IMR-90 (cell line): ENCODE results near the gene TATDN2. TPM values are rescaled to one million over a fixed set of nuclear protein-coding genes. Genes with fewer than 3 reads are reported as not detected.

ENCODE experiments used
- ATAC-seq: fragments of 200-7000 bp; cut with Tn5 transposase; 2 replicates; pipeline ENCODE4 v1.9.1; 2020; ENCODE audit warnings: low read depth, mild to moderate bottlenecking, moderate library complexity
- BruUV-seq: library from RNA; stranded (reverse); fragments of 400-500 nt; replicated peaks from 2 replicates; lab custom pipeline; 2021; lab: Mats Ljungman, UMichigan
- CTCF ChIA-PET: fragments of 300-600 bp; formaldehyde crosslinking; extraction: SDS; loops from one replicate; lab custom pipeline; 2021; ENCODE audit warnings: antibody characterized with exemption; lab: Yijun Ruan, JAX
- POLR2A ChIA-PET: fragments of 300-600 bp; sonication (Branson Sonifier 250); formaldehyde crosslinking; loops from one replicate; lab custom pipeline; 2022; ENCODE audit warnings: antibody characterized with exemption; ENCODE audit not compliant: unreplicated experiment; lab: Charles Lee
- DNase-seq: peaks from one replicate; pipeline ENCODE4 v3.0.0; 2013
- H2AFZ ChIP-seq: replicated peaks from 2 replicates; pipeline ENCODE3; 2013; ENCODE audit warnings: low read length, mild to moderate bottlenecking; ENCODE audit not compliant: poor library complexity
- H2AK5ac ChIP-seq: 2 replicates; pipeline ENCODE4 v1.6.1; 2013; ENCODE audit warnings: low read depth, low read length, inconsistent platforms
- H2AK9ac ChIP-seq: replicated peaks from 2 replicates; pipeline ENCODE3; 2013; ENCODE audit warnings: mild to moderate bottlenecking, low read depth, low read length, moderate library complexity; ENCODE audit not compliant: poor library complexity
- H2BK120ac ChIP-seq: 2 replicates; pipeline ENCODE4 v1.6.1; 2013; ENCODE audit warnings: low read depth, low read length, inconsistent platforms
- H2BK15ac ChIP-seq: 3 replicates; pipeline ENCODE4 v1.6.1; 2013; ENCODE audit warnings: low read depth, low read length, inconsistent platforms
- H2BK20ac ChIP-seq: 2 replicates; pipeline ENCODE4 v1.6.1; 2013; ENCODE audit warnings: low read depth, mild to moderate bottlenecking, inconsistent platforms, low read length, moderate library complexity
- H2BK5ac ChIP-seq: 2 replicates; pipeline ENCODE4 v1.6.1; 2013; ENCODE audit warnings: mild to moderate bottlenecking, low read depth, low read length, inconsistent platforms; ENCODE audit not compliant: poor library complexity, severe bottlenecking
- H3K14ac ChIP-seq: replicated peaks from 2 replicates; pipeline ENCODE4 v1.6.1; 2013; ENCODE audit warnings: low read depth, low read length, inconsistent platforms
- H3K18ac ChIP-seq: 2 replicates; pipeline ENCODE4 v1.6.1; 2013; ENCODE audit warnings: low read depth, low read length, control low read depth
- H3K23ac ChIP-seq: 2 replicates; pipeline ENCODE4 v1.6.1; 2013; ENCODE audit warnings: low read depth, low read length, inconsistent platforms
- H3K27ac ChIP-seq: 2 replicates; pipeline ENCODE4 v1.5.1; 2013; ENCODE audit warnings: mild to moderate bottlenecking, control low read depth, low read length; ENCODE audit not compliant: insufficient read depth
- H3K27me3 ChIP-seq: 2 replicates; pipeline ENCODE4 v1.6.1; 2013; ENCODE audit warnings: low read length; ENCODE audit not compliant: control insufficient read depth, insufficient read depth
- H3K36me3 ChIP-seq: 2 replicates; pipeline ENCODE4 v1.6.1; 2013; ENCODE audit warnings: low read length, mixed read lengths; ENCODE audit not compliant: control insufficient read depth, insufficient read depth
- H3K4ac ChIP-seq: 2 replicates; pipeline ENCODE4 v1.6.1; 2013; ENCODE audit warnings: low read depth, low read length, inconsistent platforms
- H3K4me1 ChIP-seq: 2 replicates; pipeline ENCODE4 v1.6.1; 2013; ENCODE audit warnings: low read length, mixed read lengths; ENCODE audit not compliant: control insufficient read depth, insufficient read depth
- H3K4me2 ChIP-seq: 2 replicates; pipeline ENCODE4 v1.6.1; 2013; ENCODE audit warnings: low read depth, mild to moderate bottlenecking, control low read depth, low read length, moderate library complexity
- H3K4me3 ChIP-seq: 2 replicates; pipeline ENCODE4 v1.5.1; 2013; ENCODE audit warnings: low read depth, mild to moderate bottlenecking, control low read depth, low read length, moderate library complexity; ENCODE audit not compliant: insufficient read depth
- H3K56ac ChIP-seq: 2 replicates; pipeline ENCODE4 v1.6.1; 2013; ENCODE audit warnings: low read length, inconsistent platforms; ENCODE audit not compliant: insufficient read depth; ENCODE audit errors: extremely low read depth
- H3K79me1 ChIP-seq, 2 experiments: 2 replicates each; pipeline ENCODE4 v1.6.1; 2013; ENCODE audit warnings: low read length in 2 of 2, inconsistent platforms in 1 of 2, low read depth in 1 of 2
- H3K9ac ChIP-seq: 2 replicates; pipeline ENCODE4 v1.6.1; 2013; ENCODE audit warnings: low read depth, low read length, control low read depth
- H3K9me1 ChIP-seq: 2 replicates; pipeline ENCODE4 v1.6.1; 2013; ENCODE audit warnings: low read length, inconsistent platforms; ENCODE audit not compliant: insufficient read depth
- H3K9me3 ChIP-seq: 2 replicates; pipeline ENCODE4 v1.6.1; 2013; ENCODE audit warnings: low read length; ENCODE audit not compliant: control insufficient read depth, insufficient read depth
- H4K20me1 ChIP-seq: 2 replicates; pipeline ENCODE4 v1.6.1; 2013; ENCODE audit warnings: low read length, inconsistent platforms; ENCODE audit not compliant: insufficient read depth
- H4K5ac ChIP-seq: 2 replicates; pipeline ENCODE4 v1.6.1; 2013; ENCODE audit warnings: mild to moderate bottlenecking, low read depth, low read length, control low read depth
- H4K8ac ChIP-seq, 2 experiments: 2 replicates each; pipeline ENCODE4 v1.6.1; 2013; ENCODE audit warnings: low read depth in 2 of 2, low read length in 2 of 2, control low read depth in 1 of 2, inconsistent platforms in 1 of 2
- H4K91ac ChIP-seq: 2 replicates; pipeline ENCODE4 v1.6.1; 2013; ENCODE audit warnings: low read depth, low read length, inconsistent platforms; ENCODE audit not compliant: insufficient read depth
- BHLHE40 ChIP-seq: fragments of 150-350 bp; IDR thresholded peaks from 2 replicates; pipeline ENCODE4 v1.6.1; 2016; ENCODE audit warnings: mild to moderate bottlenecking, low read depth, low read length
- CEBPB ChIP-seq: IDR thresholded peaks from 2 replicates; pipeline ENCODE4 v1.6.1; 2012; ENCODE audit warnings: low read depth, low read length, improper control_type of control experiment
- FOS ChIP-seq: fragments of 150-350 bp; IDR thresholded peaks from 2 replicates; pipeline ENCODE4 v1.6.1; 2016; ENCODE audit warnings: low read depth, low read length
- MAFK ChIP-seq: IDR thresholded peaks from 2 replicates; pipeline ENCODE4 v1.6.1; 2012; ENCODE audit warnings: low read depth, low read length, improper control_type of control experiment
- MAZ ChIP-seq: IDR thresholded peaks from 2 replicates; pipeline ENCODE4 v1.6.1; 2012; ENCODE audit warnings: low read depth, mild to moderate bottlenecking, low read length, improper control_type of control experiment, moderate library complexity, borderline replicate concordance
- NFE2L2 ChIP-seq: fragments of 150-350 bp; IDR thresholded peaks from 2 replicates; pipeline ENCODE4 v1.6.1; 2016; ENCODE audit warnings: low read depth, mild to moderate bottlenecking, low read length
- RAD21 ChIP-seq: IDR thresholded peaks from 2 replicates; pipeline ENCODE4 v1.6.1; 2012; ENCODE audit warnings: low read length, improper control_type of control experiment
- RCOR1 ChIP-seq: IDR thresholded peaks from 2 replicates; pipeline ENCODE4 v1.6.1; 2012; ENCODE audit warnings: mild to moderate bottlenecking, low read length, improper control_type of control experiment; ENCODE audit not compliant: insufficient replicate concordance
- SMC3 ChIP-seq: fragments of 150-350 bp; IDR thresholded peaks from 2 replicates; pipeline ENCODE4 v1.6.1; 2016; ENCODE audit warnings: low read depth, mild to moderate bottlenecking, antibody characterized with exemption, low read length, moderate library complexity
- WGBS, 2 experiments: methylation state at CpG; one replicate each; pipeline versions ENCODE4 v1.1.5 to v1.1.7; 2013; ENCODE audit warnings: missing lambda C conversion rate in 2 of 2; ENCODE audit not compliant: insufficient read length in 1 of 2; ENCODE audit errors: extremely low coverage in 2 of 2; 5-methylcytosine and 5-hydroxymethylcytosine counted together
- dilution Hi-C: fragments of 300-500 bp; cut with HindIII; formaldehyde crosslinking; loops from one replicate; pipeline ENCODE4 v1.14.3; 2018; ENCODE audit warnings: low sequenced_read_pairs; ENCODE audit not compliant: unreplicated experiment
- in situ Hi-C: fragments of 300-500 bp; cut with MboI; formaldehyde crosslinking; loops from 3 replicates; pipeline ENCODE4 v1.14.3; 2019; ENCODE audit warnings: low sequenced_read_pairs, inconsistent platforms, mixed read lengths
- intact Hi-C: fragments of 100-400 bp; cut with micrococcal nuclease; formaldehyde crosslinking; loops from 2 replicates; pipeline ENCODE4 v1.10.0; 2022
- polyA plus RNA-seq, 3 experiments: library from polyadenylated mRNA; depleted of rRNA; stranded (reverse); fragments of >200 nt; gene quantifications; 2 replicates each; pipeline ENCODE4 v1.2.3, GENCODE V29; 2012; ENCODE audit warnings: low replicate concordance in 1 of 3
- total RNA-seq: library from RNA; depleted of rRNA; stranded (reverse); fragments of >200 nt; gene quantifications from 2 replicates; pipeline ENCODE4 v1.2.3, GENCODE V29; 2012
- TF ChIP-seq, protein P1 (sequence below): fragments of 150-350 bp; IDR thresholded peaks from 2 replicates; pipeline ENCODE4 v1.6.1; 2017; ENCODE audit warnings: mild to moderate bottlenecking, antibody characterized with exemption, low read length, low read depth
- TF ChIP-seq, protein P2 (sequence below): fragments of 150-350 bp; IDR thresholded peaks from 2 replicates; pipeline ENCODE4 v1.6.1; 2016; ENCODE audit warnings: low read depth, mild to moderate bottlenecking, low read length, moderate library complexity, borderline replicate concordance
- TF ChIP-seq, protein P3 (sequence below): conservative IDR thresholded peaks from 2 replicates; pipeline ENCODE4 v1.5.1; 2012; ENCODE audit warnings: mild to moderate bottlenecking, low read depth, low read length, improper control_type of control experiment

The TATDN2 gene
- total and polyA plus RNA-seq, 2 of the 4 experiments (the other 2 are of a cell fraction): 9.0 to 18.8 TPM

DNA sequence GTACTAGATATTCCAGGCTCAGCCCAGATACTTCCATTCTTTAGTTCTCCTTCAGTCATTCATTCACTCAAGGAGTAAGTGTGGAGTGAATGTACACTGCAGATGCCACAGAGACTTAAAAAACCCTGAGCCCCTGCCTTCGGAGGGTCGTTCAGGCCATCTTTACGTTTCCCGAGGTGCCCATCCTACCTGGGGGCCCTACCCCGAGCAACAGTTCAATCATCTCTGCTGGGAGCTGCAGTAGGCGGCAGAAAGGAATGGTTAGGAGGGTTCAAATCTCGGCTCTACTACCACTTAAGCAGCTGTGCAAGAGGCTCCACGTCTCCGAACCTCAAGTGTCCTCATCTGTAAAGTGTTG is 72.0 kb downstream of the TATDN2 start:
- WGBS, 2 experiments: no CpG with 5 or more reads among the region's 9 CpGs
- no peak for TF ChIP-seq NFE2L2
- TF ChIP-seq SMC3: no peak
- TF ChIP-seq RCOR1: no peak
- TF ChIP-seq RAD21: no peak
- TF ChIP-seq, protein P1, sequence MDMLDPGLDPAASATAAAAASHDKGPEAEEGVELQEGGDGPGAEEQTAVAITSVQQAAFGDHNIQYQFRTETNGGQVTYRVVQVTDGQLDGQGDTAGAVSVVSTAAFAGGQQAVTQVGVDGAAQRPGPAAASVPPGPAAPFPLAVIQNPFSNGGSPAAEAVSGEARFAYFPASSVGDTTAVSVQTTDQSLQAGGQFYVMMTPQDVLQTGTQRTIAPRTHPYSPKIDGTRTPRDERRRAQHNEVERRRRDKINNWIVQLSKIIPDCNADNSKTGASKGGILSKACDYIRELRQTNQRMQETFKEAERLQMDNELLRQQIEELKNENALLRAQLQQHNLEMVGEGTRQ: no peak
- TF ChIP-seq, protein P2, sequence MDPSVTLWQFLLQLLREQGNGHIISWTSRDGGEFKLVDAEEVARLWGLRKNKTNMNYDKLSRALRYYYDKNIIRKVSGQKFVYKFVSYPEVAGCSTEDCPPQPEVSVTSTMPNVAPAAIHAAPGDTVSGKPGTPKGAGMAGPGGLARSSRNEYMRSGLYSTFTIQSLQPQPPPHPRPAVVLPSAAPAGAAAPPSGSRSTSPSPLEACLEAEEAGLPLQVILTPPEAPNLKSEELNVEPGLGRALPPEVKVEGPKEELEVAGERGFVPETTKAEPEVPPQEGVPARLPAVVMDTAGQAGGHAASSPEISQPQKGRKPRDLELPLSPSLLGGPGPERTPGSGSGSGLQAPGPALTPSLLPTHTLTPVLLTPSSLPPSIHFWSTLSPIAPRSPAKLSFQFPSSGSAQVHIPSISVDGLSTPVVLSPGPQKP: no peak
- TF ChIP-seq FOS: no peak
- no peak for TF ChIP-seq MAFK
- TF ChIP-seq BHLHE40: no peak
- TF ChIP-seq CEBPB: no peak
- no peak for TF ChIP-seq MAZ
- TF ChIP-seq, protein P3, sequence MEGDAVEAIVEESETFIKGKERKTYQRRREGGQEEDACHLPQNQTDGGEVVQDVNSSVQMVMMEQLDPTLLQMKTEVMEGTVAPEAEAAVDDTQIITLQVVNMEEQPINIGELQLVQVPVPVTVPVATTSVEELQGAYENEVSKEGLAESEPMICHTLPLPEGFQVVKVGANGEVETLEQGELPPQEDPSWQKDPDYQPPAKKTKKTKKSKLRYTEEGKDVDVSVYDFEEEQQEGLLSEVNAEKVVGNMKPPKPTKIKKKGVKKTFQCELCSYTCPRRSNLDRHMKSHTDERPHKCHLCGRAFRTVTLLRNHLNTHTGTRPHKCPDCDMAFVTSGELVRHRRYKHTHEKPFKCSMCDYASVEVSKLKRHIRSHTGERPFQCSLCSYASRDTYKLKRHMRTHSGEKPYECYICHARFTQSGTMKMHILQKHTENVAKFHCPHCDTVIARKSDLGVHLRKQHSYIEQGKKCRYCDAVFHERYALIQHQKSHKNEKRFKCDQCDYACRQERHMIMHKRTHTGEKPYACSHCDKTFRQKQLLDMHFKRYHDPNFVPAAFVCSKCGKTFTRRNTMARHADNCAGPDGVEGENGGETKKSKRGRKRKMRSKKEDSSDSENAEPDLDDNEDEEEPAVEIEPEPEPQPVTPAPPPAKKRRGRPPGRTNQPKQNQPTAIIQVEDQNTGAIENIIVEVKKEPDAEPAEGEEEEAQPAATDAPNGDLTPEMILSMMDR: no peak
- Histone ChIP-seq H3K36me3 (peaks cover 28% of the 10 kb centered on the region), H3K4me3 (peak overlapping the region; percentile 75), H4K91ac (peak overlapping the region; percentile 97), H4K8ac (peak overlapping the region; percentile 96 to 99), H3K56ac (peak overlapping the region; percentile 96), H2BK120ac (peak overlapping the region; percentile 78), H2BK15ac (peak overlapping the region; percentile 79; the same call in 1 of the 3 replicates), H2BK20ac (peak overlapping the region; percentile 39; the same call in 1 of the 2 replicates), H3K4ac (peak overlapping the region; percentile 99), H3K18ac (peak overlapping the region; percentile 57), H2AFZ (peak overlapping the region; percentile 93), H2AK5ac (peak overlapping the region; percentile 99), H3K9me3 (no peaks in the 10 kb centered on the region), H3K4me2 (peak overlapping the region; percentile 95), H2AK9ac (peak overlapping the region; percentile 100), H3K23ac (peak overlapping the region; percentile 98), H3K79me1 (peaks cover 27 to 52% of the 10 kb centered on the region in 2 experiments), H3K4me1 (peaks cover 4% of the 10 kb centered on the region; the same call in 1 of the 2 replicates), H3K27ac (peak overlapping the region; percentile 92), H3K27me3 (peaks cover 12% of the 10 kb centered on the region), H4K20me1 (peaks cover 43% of the 10 kb centered on the region), H2BK5ac (peak overlapping the region; percentile 78), H3K9ac (peak overlapping the region; percentile 90), H4K5ac (peak overlapping the region; percentile 78), H3K14ac (peak overlapping the region; percentile 99), H3K9me1 (peaks cover 13% of the 10 kb centered on the region)
- ChIA-PET POLR2A (interaction anchor here (0.5 kb wide), 1 partner anchor 606 kb away, joined by 4 read pairs; no protein-coding TSS in a partner anchor), CTCF (interaction anchor here (1.2 to 1.6 kb wide), 2 partner anchors 31 to 419 kb away, joined by 3 to 7 read pairs; no protein-coding TSS in a partner anchor)
- intact Hi-C loops: no loop called here
- ATAC-seq (no peak), DNase-seq (no peak)
- no TSS peak for BruUV-seq
- dilution Hi-C loops: no loop called here
- in situ Hi-C loops: no loop called here
